Measurements from ENCODE around the gene CASP6.
"Not testable (repeated sequence)": the region's sequence is repeated elsewhere in the genome, so short reads cannot be mapped to it uniquely, and the experiment has no call there.

CASP6 gene

GRCh38 chr4:109718759-109719158, 15.5 kb upstream of the CASP6 start:
- DNase-seq: no peak

- DNase-seq: no peak
Measured at GRCh38 chr4:109713500-109713899, 10.3 kb upstream of the CASP6 start.

GRCh38 chr4:109708990-109709389, 5.7 kb upstream of the CASP6 start:
- DNase-seq: no peak

- no peak for DNase-seq
Measured at GRCh38 chr4:109708435-109708834, 5.2 kb upstream of the CASP6 start.

- DNase-seq: no peak
Measured at GRCh38 chr4:109703664-109704361, 568 bp upstream of the CASP6 start.

GRCh38 chr4:109701566-109702410, 1.5 kb downstream of the CASP6 start:
- DNase-seq: no peak

- DNase-seq: no peak
Measured at GRCh38 chr4:109699553-109700225, 3.6 kb downstream of the CASP6 start.

- DNase-seq: no peak
Measured at GRCh38 chr4:109698656-109699055, 4.6 kb downstream of the CASP6 start.

GRCh38 chr4:109691411-109691920, 11.8 kb downstream of the CASP6 start:
- DNase-seq: no peak

GRCh38 chr4:109690690-109691410, 12.4 kb downstream of the CASP6 start:
- no peak for DNase-seq

- no peak for DNase-seq
Measured at GRCh38 chr4:109684727-109685126, 18.5 kb downstream of the CASP6 start.

GRCh38 chr4:109683621-109684253, 19.5 kb downstream of the CASP6 start:
- no peak for DNase-seq

GRCh38 chr4:109682875-109683274, 20.4 kb downstream of the CASP6 start:
- DNase-seq: no peak

- DNase-seq: not testable (repeated sequence)
Measured at GRCh38 chr4:109678925-109679324, 24.3 kb downstream of the CASP6 start.

- DNase-seq: not testable (repeated sequence)
Measured at GRCh38 chr4:109678472-109678871, 24.8 kb downstream of the CASP6 start.

GRCh38 chr4:109676886-109677285, 26.4 kb downstream of the CASP6 start:
- no peak for DNase-seq

GRCh38 chr4:109675843-109676242, 27.4 kb downstream of the CASP6 start:
- DNase-seq: no peak

GRCh38 chr4:109675181-109675580, 28.1 kb downstream of the CASP6 start:
- DNase-seq: no peak

GRCh38 chr4:109673303-109673702, 29.9 kb downstream of the CASP6 start:
- no peak for DNase-seq

- no peak for DNase-seq
Measured at GRCh38 chr4:109672169-109672930, 30.9 kb downstream of the CASP6 start.

- DNase-seq: no peak
Measured at GRCh38 chr4:109671350-109671749, 31.9 kb downstream of the CASP6 start.
